Posterior cingulate gyrus (tissue), 11 donors: Measurements from ENCODE around the gene SERINC5.

ENCODE experiments used
- DNase-seq, 10 donors: peaks; one replicate each; pipeline versions ENCODE4 v3.0.0 to v3.0.0-alpha.2; 2020 to 2021; ENCODE audit warnings: mixed read lengths in 3 of 10
- intact Hi-C: fragments of 100-400 bp; cut with DNase I; formaldehyde crosslinking; loops from one replicate; pipeline ENCODE4 v1.15.1; 2023

Gene SERINC5

GRCh38 chr5:80259511-80260203, 3.8 kb upstream of the SERINC5 start:
- intact Hi-C loops, result loop anchor here (5.0 to 10.0 kb wide), 4 partner anchors 117 to 225 kb away; partner anchors contain the start of genes FAM151B and ZFYVE16
- peak in 1 of 10 donors; percentile 6 for DNase-seq

- intact Hi-C loops, result loop anchor here (5.0 to 10.0 kb wide), 4 partner anchors 113 to 229 kb away; partner anchors contain the start of genes FAM151B and ZFYVE16
- peak; percentile 31 to 93 (median 49) for DNase-seq
Observed at GRCh38 chr5:80255431-80255810, 427 bp downstream of the SERINC5 start.

GRCh38 chr5:80254767-80255430, 949 bp downstream of the SERINC5 start:
- intact Hi-C loops, result loop anchor here (5.0 to 10.0 kb wide), 5 partner anchors 38 to 230 kb away; partner anchors contain the start of genes FAM151B and ZFYVE16
- peak in 2 of 10 donors; percentile 73 to 88 for DNase-seq

GRCh38 chr5:80251636-80252035, 4.2 kb downstream of the SERINC5 start:
- DNase-seq, result no peak
- intact Hi-C loops, result loop anchor here (5.0 to 10.0 kb wide), 2 partner anchors 34 to 233 kb away; partner anchors contain the start of gene FAM151B

GRCh38 chr5:80250801-80251200, 5.0 kb downstream of the SERINC5 start:
- DNase-seq, result no peak
- intact Hi-C loops, result loop anchor here (5.0 to 10.0 kb wide), 2 partner anchors 34 to 234 kb away; partner anchors contain the start of gene FAM151B

- DNase-seq, result no peak
- intact Hi-C loops, result loop anchor here (5.0 to 10.0 kb wide), 2 partner anchors 33 to 235 kb away; partner anchors contain the start of gene FAM151B
Observed at GRCh38 chr5:80249901-80250300, 5.9 kb downstream of the SERINC5 start.

- intact Hi-C loops, result no loop called here
Observed at GRCh38 chr5:80248378-80248777, 7.5 kb downstream of the SERINC5 start.

GRCh38 chr5:80246995-80247729, 8.7 kb downstream of the SERINC5 start:
- intact Hi-C loops, result no loop called here
- DNase-seq, result no peak

More at GRCh38 chr5:80248378-80248777, 7.5 kb downstream of the SERINC5 start:
- no peak for DNase-seq

- intact Hi-C loops, result no loop called here
- no peak for DNase-seq
Observed at GRCh38 chr5:80246001-80246758, 9.7 kb downstream of the SERINC5 start.

- intact Hi-C loops, result no loop called here
- no peak for DNase-seq
Observed at GRCh38 chr5:80243567-80243966, 12.3 kb downstream of the SERINC5 start.

GRCh38 chr5:80242849-80243248, 13.0 kb downstream of the SERINC5 start:
- intact Hi-C loops, result no loop called here
- no peak for DNase-seq

GRCh38 chr5:80240368-80240986, 15.4 kb downstream of the SERINC5 start:
- intact Hi-C loops, result no loop called here
- no peak for DNase-seq

GRCh38 chr5:80239680-80240367, 16.0 kb downstream of the SERINC5 start:
- no peak for DNase-seq
- intact Hi-C loops, result no loop called here

- peak; percentile 58 to 96 (median 82) for DNase-seq
Observed at GRCh38 chr5:80238778-80239679, 16.8 kb downstream of the SERINC5 start.

GRCh38 chr5:80238097-80238496, 17.8 kb downstream of the SERINC5 start:
- intact Hi-C loops, result no loop called here
- DNase-seq, result no peak

More at GRCh38 chr5:80238778-80239679, 16.8 kb downstream of the SERINC5 start:
- intact Hi-C loops, result no loop called here

- intact Hi-C loops, result no loop called here
- DNase-seq, result no peak
Observed at GRCh38 chr5:80237243-80237642, 18.6 kb downstream of the SERINC5 start.

- DNase-seq, result no peak
- intact Hi-C loops, result no loop called here
Observed at GRCh38 chr5:80234116-80234948, 21.5 kb downstream of the SERINC5 start.
